K562 (cell line): Measurements from ENCODE around the gene INSYN2B. TPM values are rescaled to one million over a fixed set of nuclear protein-coding genes. Genes with fewer than 3 reads are reported as not detected.

Experiments used
- ATAC-seq: fragments of 200-7000 bp; cut with Tn5 transposase; 3 replicates; pipeline ENCODE4 v1.9.1; 2020; ENCODE audit warnings: moderate library complexity
- BruUV-seq: library from RNA; stranded (reverse); fragments of 400-500 nt; replicated peaks from 2 replicates; lab custom pipeline; 2021; lab: Mats Ljungman, UMichigan
- CTCF ChIA-PET: fragments of 300-600 bp; formaldehyde crosslinking; extraction: SDS; loops from one replicate; lab custom pipeline; 2021; ENCODE audit warnings: low intra/inter-chr PET ratio; lab: Yijun Ruan, JAX
- POLR2A ChIA-PET: fragments of 300-600, 350-650 bp; sonication (Branson Sonifier 250); formaldehyde crosslinking; extraction: SDS; loops from one replicate; lab custom pipeline; 2021; ENCODE audit warnings: antibody characterized with exemption, inconsistent platforms; lab: Yijun Ruan, JAX
- DNase-seq, 4 experiments: peaks; one replicate each; pipeline versions ENCODE4 v3.0.0 to v3.0.0-alpha.2; 2011 to 2018; ENCODE audit warnings: low spot score in 3 of 4, mixed read lengths in 3 of 4; ENCODE audit errors: extremely low read depth in 1 of 4
- FAIRE-seq: peaks from 2 replicates; lab custom pipeline; 2011; peaks lifted over from hg19 to GRCh38; lab: Jason Lieb, UNC
- H2AFZ ChIP-seq: 2 replicates; pipeline ENCODE4 v1.6.0; 2011; ENCODE audit warnings: low read depth, low read length, control low read depth, inconsistent platforms
- H3K27ac ChIP-seq: fragments of 200-600 bp; 3 replicates; pipeline ENCODE4 v1.8.0; 2011; ENCODE audit warnings: low read depth, mild to moderate bottlenecking, control low read depth, inconsistent platforms, low read length, moderate library complexity, mixed read lengths; ENCODE audit errors: extremely low read depth
- H3K27me3 ChIP-seq, 2 experiments: fragments of 300-600 bp in 1 of 2; 2 replicates in 1 of 2; 3 replicates in 1 of 2; pipeline versions ENCODE4 v1.6.0 to v1.8.0; 2011; ENCODE audit warnings: inconsistent platforms in 2 of 2, low read length in 2 of 2, mild to moderate bottlenecking in 1 of 2, mixed read lengths in 1 of 2, moderate library complexity in 1 of 2; ENCODE audit not compliant: control insufficient read depth in 2 of 2, insufficient read depth in 2 of 2
- H3K36me3 ChIP-seq: fragments of 300-600 bp; 3 replicates; pipeline ENCODE4 v1.8.0; 2011; ENCODE audit warnings: mild to moderate bottlenecking, low read length, inconsistent platforms; ENCODE audit not compliant: control insufficient read depth, insufficient read depth
- H3K4me1 ChIP-seq, 2 experiments: fragments of 200-600 bp in 1 of 2; replicated peaks in 1 of 2; 2 replicates in 1 of 2; 3 replicates in 1 of 2; pipeline versions ENCODE4 v1.5.1 to v1.8.0; 2011; ENCODE audit warnings: inconsistent platforms in 2 of 2, low read length in 2 of 2, mild to moderate bottlenecking in 1 of 2, mixed read lengths in 1 of 2, moderate library complexity in 1 of 2; ENCODE audit not compliant: control insufficient read depth in 2 of 2, insufficient read depth in 2 of 2
- H3K4me2 ChIP-seq: 2 replicates; pipeline ENCODE4 v1.6.1; 2011; ENCODE audit warnings: low read length, control low read depth, inconsistent platforms, mixed read lengths; ENCODE audit not compliant: insufficient read depth
- H3K4me3 ChIP-seq: fragments of 200-600 bp; sonication (generic), shearing (Covaris generic); 2 replicates; pipeline ENCODE4 v1.5.1; 2016; ENCODE audit warnings: control low read depth, inconsistent platforms
- H3K79me2 ChIP-seq: fragments of 200-600 bp; 3 replicates; pipeline ENCODE4 v1.8.0; 2011; ENCODE audit warnings: low read length, inconsistent platforms; ENCODE audit not compliant: control insufficient read depth, insufficient read depth
- H3K9ac ChIP-seq, 2 experiments: 2 replicates each; pipeline versions ENCODE4 v1.6.0 to v1.6.1; 2011; ENCODE audit warnings: low read depth in 2 of 2, low read length in 2 of 2, control low read depth in 1 of 2, inconsistent platforms in 1 of 2, mild to moderate bottlenecking in 1 of 2, mixed read lengths in 1 of 2; ENCODE audit not compliant: insufficient read depth in 1 of 2
- H3K9me1 ChIP-seq: one replicate; pipeline ENCODE4 v1.6.0; 2011; ENCODE audit warnings: inconsistent platforms, mild to moderate bottlenecking, low read length, moderate library complexity; ENCODE audit not compliant: control insufficient read depth, insufficient read depth
- H3K9me3 ChIP-seq: replicated peaks from 2 replicates; pipeline ENCODE4 v1.5.1; 2011; ENCODE audit warnings: low read depth, low read length, inconsistent platforms; ENCODE audit not compliant: control insufficient read depth, insufficient read depth
- H4K20me1 ChIP-seq: replicated peaks from 2 replicates; pipeline ENCODE4 v1.6.1; 2011; ENCODE audit warnings: low read length, inconsistent platforms, mixed read lengths; ENCODE audit not compliant: control insufficient read depth, insufficient read depth
- JUN ChIP-seq, 2 experiments: sonication (generic) in 1 of 2; formaldehyde crosslinking in 1 of 2; IDR thresholded peaks; 2 replicates each; pipeline versions ENCODE4 v1.6.1 to v1.8.0; 2012 to 2022; ENCODE audit warnings: borderline replicate concordance in 2 of 2, mild to moderate bottlenecking in 2 of 2, improper control_type of control experiment in 1 of 2, low read depth in 1 of 2, low read length in 1 of 2, missing genetic modification reagents in 1 of 2
- KAT7 ChIP-seq: sonication (generic); formaldehyde crosslinking; IDR thresholded peaks from 2 replicates; pipeline ENCODE4 v1.8.0; 2022; ENCODE audit warnings: missing genetic modification reagents, mild to moderate bottlenecking, borderline replicate concordance
- PTRF ChIP-seq: fragments of 450-650 bp; IDR thresholded peaks from 2 replicates; pipeline ENCODE4 v1.6.1; 2016; ENCODE audit warnings: mild to moderate bottlenecking, missing genetic modification characterization, missing compliant biosample characterization
- in situ Hi-C: fragments of 300-500 bp; cut with MboI; formaldehyde crosslinking; loops from 4 replicates; pipeline ENCODE4 v1.15.0; 2018; ENCODE audit warnings: inconsistent platforms, mixed read lengths
- intact Hi-C: fragments of 100-400 bp; cut with micrococcal nuclease; formaldehyde crosslinking; loops from 2 replicates; pipeline ENCODE4 v1.14.2; 2022
- polyA plus RNA-seq, 8 experiments: library from polyadenylated mRNA; depleted of rRNA in 4 of 8; stranded (reverse) in 5 of 8; unstranded in 3 of 8; fragments of >200 nt; fragmentation: Nextera tagmentation in 2 of 8; fragmentation: Illumina TruSeq in 1 of 8; extraction: Ambion mirVana in 2 of 8; extraction: Trizol in 1 of 8; gene quantifications; 2 replicates each; pipeline versions ENCODE4 v1.2.1 to v1.2.3, GENCODE V29; 2011 to 2014; ENCODE audit warnings: inconsistent platforms in 1 of 8, missing spikeins in 1 of 8
- total RNA-seq, 7 experiments: library from RNA; depleted of rRNA in 6 of 7; stranded (reverse); fragments of >200 nt in 6 of 7; fragmentation: Illumina TruSeq in 2 of 7; extraction: Trizol in 2 of 7; gene quantifications; 2 replicates each; pipeline versions ENCODE4 v1.2.1 to v1.2.3, GENCODE V29; 2011 to 2021; ENCODE audit warnings: low replicate concordance in 1 of 7
- TF ChIP-seq, protein P1 (sequence below): fragments of 150-350 bp; IDR thresholded peaks from 2 replicates; pipeline ENCODE4 v1.6.1; 2014; ENCODE audit warnings: low read depth, mild to moderate bottlenecking, low read length, borderline replicate concordance

INSYN2B gene
- total and polyA plus RNA-seq, 9 of the 15 experiments (the other 6 are each of a cell fraction or from before 2014, with no cell fraction given), result not detected

- H3K9me1 ChIP-seq, result no peaks in the 10 kb centered on the region
- in situ Hi-C loops (no loop called here), intact Hi-C loops (no loop called here)
- H3K36me3 ChIP-seq, result no peaks in the 10 kb centered on the region
- ATAC-seq, result no peak
- H3K4me3 ChIP-seq, result no peak overlapping the region
- DNase-seq, result no peak
- no TSS peak for BruUV-seq
- TF ChIP-seq PTRF (tag) (no peak), JUN (IDR thresholded peaks at IDR 0.05; ENCODE audit: borderline replicate concordance, low read depth, low read length) (no peak), JUN (CRISPR knock-in tag; IDR thresholded peaks at IDR 0.05; ENCODE audit: borderline replicate concordance) (no peak), KAT7 (CRISPR knock-in tag) (no peak)
- TF ChIP-seq, protein P1, sequence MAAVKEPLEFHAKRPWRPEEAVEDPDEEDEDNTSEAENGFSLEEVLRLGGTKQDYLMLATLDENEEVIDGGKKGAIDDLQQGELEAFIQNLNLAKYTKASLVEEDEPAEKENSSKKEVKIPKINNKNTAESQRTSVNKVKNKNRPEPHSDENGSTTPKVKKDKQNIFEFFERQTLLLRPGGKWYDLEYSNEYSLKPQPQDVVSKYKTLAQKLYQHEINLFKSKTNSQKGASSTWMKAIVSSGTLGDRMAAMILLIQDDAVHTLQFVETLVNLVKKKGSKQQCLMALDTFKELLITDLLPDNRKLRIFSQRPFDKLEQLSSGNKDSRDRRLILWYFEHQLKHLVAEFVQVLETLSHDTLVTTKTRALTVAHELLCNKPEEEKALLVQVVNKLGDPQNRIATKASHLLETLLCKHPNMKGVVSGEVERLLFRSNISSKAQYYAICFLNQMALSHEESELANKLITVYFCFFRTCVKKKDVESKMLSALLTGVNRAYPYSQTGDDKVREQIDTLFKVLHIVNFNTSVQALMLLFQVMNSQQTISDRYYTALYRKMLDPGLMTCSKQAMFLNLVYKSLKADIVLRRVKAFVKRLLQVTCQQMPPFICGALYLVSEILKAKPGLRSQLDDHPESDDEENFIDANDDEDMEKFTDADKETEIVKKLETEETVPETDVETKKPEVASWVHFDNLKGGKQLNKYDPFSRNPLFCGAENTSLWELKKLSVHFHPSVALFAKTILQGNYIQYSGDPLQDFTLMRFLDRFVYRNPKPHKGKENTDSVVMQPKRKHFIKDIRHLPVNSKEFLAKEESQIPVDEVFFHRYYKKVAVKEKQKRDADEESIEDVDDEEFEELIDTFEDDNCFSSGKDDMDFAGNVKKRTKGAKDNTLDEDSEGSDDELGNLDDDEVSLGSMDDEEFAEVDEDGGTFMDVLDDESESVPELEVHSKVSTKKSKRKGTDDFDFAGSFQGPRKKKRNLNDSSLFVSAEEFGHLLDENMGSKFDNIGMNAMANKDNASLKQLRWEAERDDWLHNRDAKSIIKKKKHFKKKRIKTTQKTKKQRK, result no peak
- no peak overlapping the region for H3K4me2 ChIP-seq
- no peaks in the 10 kb centered on the region for H3K9me3 ChIP-seq
- FAIRE-seq, result no peak
- H3K9ac ChIP-seq, result no peak overlapping the region
- ChIA-PET CTCF (no interaction called here), POLR2A (no interaction called here)
- H3K4me1 ChIP-seq, result no peaks in the 10 kb centered on the region
- H4K20me1 ChIP-seq, result no peaks in the 10 kb centered on the region
- H3K27ac ChIP-seq, result no peak overlapping the region
- H2AFZ ChIP-seq, result no peak overlapping the region
- H3K27me3 ChIP-seq, result no peaks in the 10 kb centered on the region
- H3K79me2 ChIP-seq, result no peaks in the 10 kb centered on the region
These were observed 142.6 kb downstream of the INSYN2B start for GRCh38 chr5:169837686-169838085.
